EH (cell line): ENCODE results near the gene ALDH3A1.

ENCODE experiments used
- DNase-seq: peaks from one replicate; pipeline ENCODE4 v3.0.0-alpha.2; 2015; ENCODE audit warnings: low read depth

Gene ALDH3A1

DNA sequence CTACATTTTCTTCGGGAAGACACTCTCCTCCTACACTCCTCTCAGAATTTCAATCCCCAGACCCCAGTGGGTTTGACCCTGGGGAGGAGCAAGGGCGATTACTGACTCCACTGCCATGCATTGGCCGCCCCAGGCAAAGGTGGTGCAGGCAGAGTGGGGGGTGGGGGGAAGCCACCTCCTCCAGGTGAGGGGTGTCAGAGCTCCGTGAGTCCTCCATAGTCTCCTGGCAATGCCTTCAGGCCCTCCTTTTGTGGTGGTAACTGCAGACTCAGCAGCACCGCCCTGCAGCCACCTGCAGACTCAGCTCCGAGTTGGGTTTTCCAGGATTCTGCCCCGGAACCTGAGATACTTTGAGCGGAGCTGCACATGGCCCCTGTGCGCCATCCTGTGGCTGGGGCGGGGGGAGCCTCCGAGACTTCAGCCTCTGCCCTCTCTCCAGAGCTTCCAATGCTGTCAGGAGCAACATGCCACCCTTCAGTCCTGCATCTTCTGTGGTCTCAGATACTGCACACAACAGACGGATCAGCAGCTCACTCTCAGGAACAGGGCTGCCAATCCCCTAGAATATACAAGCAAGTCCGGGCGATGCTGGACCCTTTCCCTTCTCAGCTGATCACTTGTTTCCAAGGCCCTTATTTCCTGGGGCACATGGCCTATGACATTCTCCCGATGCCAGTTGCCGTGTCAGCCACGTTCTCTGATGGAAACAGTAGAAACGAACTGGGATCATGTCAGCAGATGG lies 29.3 kb downstream of the ALDH3A1 start:
- DNase-seq: no peak

DNA sequence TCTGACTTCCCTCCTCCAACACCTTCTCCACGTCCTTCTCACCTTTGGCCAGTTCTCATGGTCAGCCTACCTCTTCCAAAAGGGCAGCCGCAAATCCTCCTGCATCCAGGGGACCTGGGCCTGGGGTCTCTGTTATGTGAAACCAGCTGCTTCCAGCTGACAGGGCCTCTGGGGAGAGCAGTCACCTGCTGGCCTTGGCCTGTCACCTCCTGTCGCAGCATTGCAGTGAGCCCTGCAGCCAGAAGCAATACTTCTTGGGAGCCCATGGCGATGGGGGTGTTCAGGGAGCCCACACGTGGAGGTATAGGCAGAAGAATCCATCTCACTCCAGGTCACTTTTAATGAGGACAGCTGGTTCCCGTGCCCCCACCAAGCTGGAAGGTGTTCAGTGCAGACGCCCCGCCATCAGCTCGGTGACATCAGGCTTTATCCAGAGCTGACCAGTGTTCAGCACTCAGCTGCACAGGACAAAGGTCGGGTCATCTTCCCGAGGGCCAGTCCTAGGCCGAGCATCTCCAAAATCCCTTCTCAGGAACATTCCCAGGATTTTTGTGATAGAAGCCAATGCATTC lies 30.0 kb downstream of the ALDH3A1 start:
- no peak for DNase-seq

DNA sequence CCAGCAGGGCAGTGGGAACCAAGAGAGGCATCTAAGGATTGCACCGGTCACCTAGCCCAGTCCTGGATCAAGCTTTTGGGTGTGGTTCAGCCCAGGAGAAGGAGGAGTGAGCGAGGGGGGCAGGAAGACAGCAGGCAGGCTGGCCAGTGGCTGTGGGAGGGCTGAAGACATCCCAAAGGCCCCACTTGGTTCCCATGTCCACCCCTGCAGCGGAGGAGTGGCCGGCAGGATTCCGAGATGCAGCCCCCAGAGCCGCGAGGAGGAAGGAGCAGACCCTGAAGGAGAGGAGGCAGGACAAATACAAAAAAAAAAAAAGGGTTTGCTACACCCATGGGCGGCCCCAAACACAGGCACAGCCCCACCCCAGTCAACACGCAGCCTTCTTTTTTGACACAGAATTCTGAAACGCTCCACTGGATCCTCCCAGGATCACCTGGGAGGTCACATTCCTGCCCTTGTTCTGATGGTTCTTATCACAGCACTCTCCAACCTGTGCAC lies 30.6 kb downstream of the ALDH3A1 start:
- no peak for DNase-seq

DNA sequence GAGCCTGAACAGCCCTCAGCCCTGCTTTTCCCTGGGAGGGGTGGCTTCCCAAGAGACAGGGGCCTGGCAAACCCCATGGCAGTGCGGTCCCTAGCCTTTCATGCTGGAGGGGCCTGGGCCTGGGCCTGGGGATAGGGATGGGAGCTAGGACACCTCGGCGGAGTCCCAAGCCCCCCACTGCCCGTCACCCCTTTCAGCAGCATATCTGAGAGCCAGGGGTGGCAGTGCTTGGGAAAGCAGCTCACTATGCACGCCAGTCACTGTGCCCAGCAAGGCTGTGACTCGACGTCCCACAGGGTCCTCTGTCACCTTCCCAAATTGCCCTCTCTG lies 31.1 kb downstream of the ALDH3A1 start:
- DNase-seq: no peak

DNA sequence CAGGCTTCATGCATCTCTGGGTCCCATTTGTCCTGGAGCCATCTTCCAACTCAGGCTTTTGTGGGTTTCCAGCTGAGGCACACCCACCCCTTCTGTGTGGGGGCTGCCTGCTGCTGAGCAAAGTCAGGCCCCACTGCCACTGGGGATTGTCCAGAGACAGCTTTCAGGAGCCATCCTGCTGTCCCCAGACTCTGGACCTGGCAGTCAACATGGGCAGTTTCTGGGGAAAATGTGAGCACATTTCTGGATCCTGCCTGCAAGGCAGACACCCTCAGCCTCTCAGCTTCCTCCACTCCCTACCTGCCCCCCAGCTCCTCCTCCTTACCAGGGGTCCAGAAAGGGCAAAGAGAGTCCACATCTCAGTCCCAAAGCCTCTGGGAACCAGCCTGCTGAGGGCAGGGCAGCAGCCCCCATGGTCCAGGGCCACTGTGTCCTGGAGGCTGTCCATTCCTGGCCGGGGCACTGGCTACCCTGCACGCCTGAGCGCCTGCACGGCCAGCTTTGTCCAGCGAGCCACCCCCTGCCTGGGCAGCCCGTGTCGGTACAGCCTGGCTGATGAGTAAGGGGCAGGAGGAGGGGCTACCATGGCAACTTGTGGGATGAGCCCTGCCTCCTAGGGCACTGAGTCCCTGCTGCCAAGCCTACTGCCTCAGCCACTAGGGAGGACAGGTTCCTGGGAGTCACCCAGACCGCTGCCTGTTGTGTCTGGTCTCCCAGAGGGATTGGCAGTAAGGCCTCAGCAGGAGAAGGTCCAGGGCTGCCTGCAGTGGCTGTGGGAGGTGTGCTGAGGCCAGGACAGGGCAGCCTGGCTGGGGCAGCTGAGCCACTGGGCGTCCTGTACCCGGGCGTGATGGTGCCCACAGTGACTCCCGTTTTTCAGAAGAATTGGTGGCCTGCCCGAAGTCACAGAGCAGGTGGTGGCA lies 31.7 kb downstream of the ALDH3A1 start, which contains the start of gene SLC47A2:
TSS of gene SLC47A2 (minus strand) at position 477 of the 923 bp plus-strand sequence. CDS start at position 448, 29 bp downstream.
- DNase-seq: peak; percentile 7

DNA sequence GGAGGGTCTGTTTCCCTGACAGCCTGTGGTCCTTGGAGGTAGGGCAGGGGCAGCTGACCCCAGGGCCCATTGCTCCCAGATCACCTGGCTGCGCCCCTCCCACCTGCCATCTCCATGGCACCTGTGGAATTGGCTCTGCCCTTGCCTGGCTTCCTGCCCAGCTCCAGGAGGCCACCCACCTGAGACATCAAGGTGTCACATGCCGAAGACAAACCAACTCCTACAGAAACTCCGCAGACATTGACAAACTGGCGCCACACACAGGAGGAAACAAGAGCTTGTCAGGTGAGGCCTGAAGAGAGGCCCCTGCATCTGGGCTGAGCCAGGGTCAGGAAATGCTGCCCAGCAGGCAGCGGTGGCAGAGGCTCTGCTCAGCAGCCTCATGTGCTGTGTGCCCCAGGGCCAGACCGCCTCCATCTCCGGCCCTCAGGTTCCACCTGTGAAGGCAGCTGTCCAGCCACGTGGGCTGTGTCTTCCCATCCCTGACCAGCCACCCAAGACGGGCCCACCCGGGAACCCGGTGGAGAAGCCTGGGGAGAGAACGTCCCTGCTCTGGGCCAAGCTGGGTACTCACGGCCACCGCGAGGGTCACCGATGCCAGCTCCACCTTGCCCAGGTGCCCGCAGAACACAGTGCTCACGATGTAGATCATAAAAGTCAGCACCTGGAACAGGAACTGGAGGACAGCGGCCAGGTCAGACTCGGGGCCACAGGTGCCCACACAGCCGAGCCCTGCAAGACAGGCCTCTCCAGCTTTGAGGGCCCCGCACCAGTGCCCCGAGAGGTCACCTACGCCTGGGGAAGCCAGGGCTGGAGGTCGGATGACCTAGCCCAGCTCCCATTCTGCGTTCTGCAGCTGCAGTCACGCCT lies 33.3 kb downstream of the ALDH3A1 start:
- DNase-seq: no peak

DNA sequence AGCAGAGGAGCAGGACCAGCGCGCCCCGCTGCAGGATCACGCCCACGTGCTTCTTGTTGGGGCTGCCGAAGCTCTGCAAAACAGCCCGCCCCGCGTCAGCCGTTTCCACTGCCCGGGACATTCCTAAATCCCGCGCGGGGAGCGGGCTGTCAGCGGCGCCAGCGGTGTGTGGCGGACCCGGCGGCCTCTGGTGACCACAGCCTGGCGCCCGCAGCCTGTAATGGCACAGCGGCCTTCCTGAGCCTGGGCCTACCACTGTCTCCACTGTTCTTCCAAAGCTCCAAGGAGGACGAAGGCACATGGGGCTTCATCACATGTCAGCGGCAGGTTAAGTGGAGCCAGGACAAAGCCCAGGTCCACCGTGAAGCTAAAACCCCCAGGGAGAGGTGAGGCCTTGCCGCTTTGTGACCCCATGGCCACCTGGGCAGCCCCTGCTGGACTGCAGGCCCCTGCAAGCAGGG lies 34.2 kb downstream of the ALDH3A1 start:
- no peak for DNase-seq

DNA sequence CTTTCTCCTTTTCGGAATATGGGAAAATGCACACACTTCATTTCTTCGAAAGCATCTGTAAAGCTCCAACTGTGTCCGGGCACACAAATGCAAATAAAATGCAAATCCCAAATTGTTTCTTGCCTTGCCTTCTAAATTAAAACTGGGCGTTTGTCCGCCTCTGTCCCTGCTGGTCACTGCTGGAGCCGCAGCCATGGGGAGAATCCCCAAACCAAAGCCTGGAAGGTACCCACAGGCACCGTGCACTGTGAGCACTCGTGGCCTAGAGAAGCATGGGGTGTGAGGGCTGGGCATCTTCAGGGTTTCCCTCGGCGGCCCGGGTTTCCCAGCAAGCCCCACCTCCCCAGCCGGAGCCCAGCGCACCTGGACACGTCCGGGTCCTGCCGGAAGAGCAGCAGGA lies 34.6 kb downstream of the ALDH3A1 start:
- DNase-seq: no peak

DNA sequence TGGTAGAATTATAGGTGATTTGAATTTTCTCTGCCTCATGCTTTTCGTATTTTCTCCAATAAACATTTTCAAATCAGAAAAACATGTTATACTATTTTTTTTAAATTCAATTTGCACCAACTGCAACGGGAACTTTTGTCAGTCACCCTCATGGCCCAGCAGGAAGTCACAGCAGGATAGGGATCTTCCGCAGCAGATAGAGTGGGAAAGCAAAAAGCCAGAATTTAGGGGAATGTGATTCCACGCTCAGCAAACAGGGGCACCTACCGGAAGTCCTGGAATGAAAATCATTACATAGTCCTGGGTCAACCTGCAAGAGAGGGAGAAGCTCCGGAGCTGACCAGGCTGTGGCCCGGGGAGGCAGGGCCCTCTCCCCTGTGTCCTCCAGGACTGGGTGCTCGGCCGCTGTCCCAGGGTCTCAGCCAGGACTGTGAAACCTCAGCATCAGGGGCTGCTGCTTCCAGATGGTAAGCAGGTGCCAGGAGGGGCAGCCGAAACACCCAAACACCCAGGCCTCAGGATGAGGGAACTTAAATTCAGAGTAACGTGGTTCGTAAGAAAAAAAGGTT lies 35.6 kb downstream of the ALDH3A1 start:
- DNase-seq: no peak

DNA sequence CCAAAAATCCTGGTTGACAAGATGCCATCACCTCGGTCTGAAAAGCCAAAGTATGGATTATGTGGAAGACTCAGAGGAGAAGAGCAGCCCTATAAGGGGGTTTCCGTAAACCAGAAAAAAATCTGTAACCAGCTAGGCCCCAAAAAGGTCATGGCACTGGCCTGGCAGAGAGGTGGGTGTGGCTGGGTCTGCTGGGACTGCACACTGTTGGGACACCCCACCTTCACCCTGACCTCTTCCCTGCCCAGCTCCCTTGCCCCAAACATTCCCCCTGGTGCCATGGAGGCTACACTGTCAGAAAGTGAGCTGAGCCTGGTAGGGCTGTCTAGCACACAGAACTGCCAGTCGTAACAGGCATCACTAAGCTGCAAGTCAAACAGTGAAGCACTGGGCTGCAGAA lies 38.3 kb downstream of the ALDH3A1 start:
- no peak for DNase-seq

DNA sequence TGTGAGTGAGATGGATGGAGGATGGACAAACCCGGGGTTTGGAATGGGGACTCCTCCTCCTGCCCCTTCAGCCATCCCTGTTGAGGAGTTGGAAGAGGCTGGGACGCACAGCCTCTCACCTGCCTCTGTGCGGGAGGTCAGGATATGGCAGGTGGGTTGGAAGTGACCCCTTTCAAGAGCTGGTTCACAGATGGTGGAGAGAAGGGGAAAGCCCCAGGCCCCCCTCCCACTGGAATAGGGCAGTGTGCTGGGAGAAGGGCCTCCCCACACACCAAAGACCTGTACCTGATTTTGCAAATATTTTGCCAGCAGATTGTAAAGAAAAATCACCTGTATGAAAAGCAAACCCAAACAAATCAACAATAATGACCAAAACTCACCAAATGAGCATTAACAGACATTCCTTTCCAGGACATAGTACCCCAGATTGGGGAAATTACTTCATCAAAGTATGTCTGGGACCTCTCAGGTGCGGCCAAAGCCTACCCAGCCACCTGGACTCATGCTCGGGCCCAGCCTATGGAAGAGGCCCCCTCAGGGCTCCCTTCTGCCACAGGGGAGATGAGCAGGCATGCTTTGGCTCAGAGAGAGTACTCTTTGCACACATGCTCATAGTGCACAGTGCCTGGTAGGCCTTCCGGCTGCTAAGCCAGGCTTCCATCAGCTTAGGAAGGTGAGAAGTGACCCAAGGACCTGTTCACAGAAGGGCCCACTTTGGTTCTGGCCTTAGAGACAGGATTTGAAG lies 39.5 kb downstream of the ALDH3A1 start:
- DNase-seq: no peak

DNA sequence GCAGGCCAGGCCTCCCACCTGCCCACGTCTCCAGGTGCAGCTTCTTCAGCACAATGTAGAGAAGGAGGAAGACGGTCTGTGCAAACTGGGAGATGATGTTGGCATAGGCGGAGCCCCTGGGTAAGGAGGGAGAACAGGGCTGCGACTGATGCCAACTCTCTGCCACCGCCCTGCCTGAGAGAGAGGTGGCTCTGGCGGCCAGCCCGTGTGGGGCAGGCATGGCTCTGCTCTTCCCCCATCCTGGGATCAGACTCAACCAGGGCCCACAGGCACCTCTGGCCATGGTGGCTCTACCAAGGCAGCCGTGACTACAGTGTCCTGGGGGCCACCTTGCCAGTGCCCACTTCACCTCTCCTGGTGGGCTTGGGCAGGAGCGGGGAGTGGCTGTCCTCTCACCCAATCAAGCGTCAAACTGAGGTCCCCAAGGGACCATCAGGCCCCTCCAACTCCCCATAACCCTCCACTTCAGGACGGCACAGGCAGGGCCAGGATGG lies 40.3 kb downstream of the ALDH3A1 start:
- DNase-seq: no peak

DNA sequence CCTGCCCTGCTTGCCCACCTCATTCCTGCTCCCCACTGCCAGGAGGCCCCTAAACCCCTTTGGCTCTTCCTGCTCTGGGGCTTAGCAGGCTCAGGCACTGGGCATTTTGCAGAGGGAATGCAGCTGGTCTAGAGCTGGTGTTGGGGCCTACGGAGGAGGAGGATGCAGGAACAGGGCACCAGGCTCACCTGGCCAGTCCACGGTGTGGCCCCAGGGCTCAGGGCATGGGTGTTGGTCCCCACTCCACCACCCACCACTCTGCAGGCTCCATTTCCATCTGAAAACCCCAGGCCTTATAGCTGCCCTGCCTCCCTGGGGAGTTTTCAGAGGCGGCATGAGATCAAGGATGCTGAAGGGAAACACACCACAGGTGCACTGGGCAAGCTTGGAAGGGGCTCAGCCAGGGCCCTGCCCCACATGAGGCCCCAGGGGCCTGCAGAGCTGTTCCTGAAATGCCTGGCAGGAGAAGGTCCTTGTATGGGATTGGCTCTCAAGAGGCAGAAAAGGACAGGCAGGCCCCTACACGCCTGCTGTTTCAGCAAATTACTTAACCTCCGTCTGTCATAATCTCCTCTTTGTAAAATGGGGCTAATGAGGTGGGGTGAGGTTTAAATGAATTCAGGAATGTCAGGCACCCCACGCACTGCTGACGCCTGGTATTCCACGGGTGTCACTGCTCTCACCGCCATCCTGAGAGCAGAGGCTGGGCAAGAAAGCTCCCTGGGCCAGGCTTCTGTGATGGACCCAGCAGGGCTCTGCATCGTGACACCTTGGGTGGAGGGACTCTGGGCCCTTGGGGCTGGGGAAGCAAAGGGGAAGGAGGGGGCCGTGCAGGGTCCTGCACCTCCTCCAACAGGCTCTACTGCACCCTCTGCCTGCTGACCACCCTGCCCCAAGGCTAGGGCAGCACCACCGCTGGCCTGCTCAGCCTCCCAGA lies 41.0 kb downstream of the ALDH3A1 start:
- DNase-seq: no peak

DNA sequence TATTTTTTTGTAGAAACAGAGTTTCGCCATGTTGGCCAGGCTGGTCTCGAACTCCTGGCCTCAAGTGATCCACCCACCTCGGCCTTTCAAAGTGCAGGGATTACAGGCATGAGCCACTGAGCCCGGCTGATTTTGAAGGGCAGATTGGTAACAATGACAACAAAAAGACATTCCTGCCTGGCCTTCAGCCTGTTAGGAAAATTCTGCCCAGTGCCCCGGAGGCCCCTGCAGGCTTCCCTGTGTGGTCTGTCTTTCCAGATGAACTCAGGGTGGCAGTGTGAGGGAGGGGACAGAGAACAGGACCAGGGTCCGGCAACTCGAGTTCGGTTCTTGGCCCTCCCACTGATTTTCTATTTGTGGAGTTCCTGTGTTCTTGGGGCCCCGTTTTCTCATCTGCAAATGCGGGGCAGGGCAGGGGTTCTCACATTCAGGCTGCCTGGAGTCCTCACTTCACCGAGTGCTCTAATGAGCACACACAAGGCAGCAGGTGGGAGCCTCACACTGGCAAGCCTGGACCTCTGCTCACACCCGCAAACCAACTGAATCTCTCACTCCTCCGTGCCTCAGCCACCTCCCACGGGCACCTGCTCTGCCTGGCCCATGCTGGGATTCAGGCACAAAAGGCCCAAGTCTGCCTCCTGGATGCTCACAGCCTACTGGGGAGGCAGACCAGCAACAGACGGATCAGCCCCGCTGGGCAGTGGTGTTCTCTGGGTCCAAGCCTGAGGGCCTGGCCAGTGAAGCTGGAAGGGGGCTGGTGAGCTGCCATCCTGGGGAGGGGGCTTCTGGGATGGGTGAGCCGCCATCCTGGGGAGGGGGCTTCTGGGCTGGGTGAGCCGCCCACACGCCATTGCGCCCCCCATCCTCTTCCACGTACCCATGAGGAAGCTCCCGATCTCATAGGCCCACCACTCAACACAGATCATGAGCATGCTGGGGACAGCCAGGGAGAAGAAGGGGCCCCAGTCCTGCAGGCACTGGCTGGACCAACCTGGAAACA lies 42.0 kb downstream of the ALDH3A1 start:
- DNase-seq: no peak

DNA sequence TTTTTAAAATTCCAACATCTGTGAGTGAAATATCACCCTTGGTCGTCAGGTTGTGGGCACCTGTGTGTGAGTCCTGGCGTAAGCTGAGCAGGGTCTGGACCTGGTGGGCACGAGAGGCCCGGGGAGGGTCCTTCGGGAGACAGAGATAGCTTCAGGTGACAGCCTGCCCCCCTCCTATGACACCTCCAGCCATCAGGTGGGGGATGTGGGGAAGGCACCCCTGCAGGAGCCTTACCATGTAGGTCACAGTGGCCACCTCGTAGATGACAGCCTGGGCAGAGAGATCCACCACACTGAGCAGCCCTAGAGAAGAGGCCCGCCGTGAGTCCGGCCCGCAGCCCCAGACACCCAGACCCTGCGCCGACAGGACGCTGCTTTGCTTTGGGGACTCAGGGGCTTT lies 42.9 kb downstream of the ALDH3A1 start:
- DNase-seq: no peak

DNA sequence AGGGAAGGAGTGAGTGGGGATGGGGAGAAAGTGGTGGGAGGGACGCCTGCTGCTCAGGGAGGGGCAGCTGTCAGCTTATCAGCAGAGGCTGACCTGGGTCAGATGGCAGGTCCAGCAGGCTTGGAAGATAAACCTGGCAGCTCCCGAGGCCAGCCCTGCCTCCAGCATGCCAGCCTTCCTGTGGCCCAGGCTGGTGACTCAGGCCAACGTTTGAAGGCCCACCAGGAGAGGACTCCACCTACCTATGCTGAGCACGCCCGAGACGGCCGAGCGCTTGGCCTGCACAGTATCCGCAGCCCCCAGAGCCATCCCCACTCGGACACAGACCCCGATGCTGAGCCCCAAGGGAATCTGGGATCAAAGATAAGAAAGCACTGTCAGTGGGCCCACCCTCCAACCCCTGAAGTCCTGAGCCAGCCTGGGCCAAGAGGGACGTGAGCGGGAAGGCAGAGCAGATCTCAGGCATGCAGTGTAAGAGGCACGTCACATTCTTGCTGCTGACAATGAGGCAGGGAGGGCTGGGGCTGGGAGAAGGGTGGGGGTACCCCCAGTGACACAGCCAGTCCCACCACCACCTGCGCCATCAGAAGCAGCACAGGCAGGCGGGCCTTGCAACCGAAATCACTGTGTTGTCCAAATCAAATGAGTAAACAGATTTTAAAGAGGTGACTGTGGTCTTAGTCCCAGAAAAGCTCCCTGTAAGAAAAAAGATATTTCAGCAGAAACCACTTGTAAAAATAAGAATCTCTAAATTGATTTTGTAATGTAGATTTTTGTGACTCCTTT lies 44.1 kb downstream of the ALDH3A1 start:
- no peak for DNase-seq
